Spleen (tissue), 11 donors: Measurements from ENCODE around the gene MEX3D. TPM values are rescaled to one million over a fixed set of nuclear protein-coding genes. Genes with fewer than 3 reads are reported as not detected.

Experiments
- DNase-seq: peaks from one replicate; pipeline ENCODE4 v3.0.0-alpha.2; 2020
- H3K27ac ChIP-seq, 8 donors: fragments of 200-600 bp; sonication (generic) in 7 of 8; 1 replicate in 4 of 8; 2 replicates in 4 of 8; pipeline versions ENCODE4 v1.5.0 to v1.8.0; 2016 to 2021; ENCODE audit warnings: inconsistent platforms in 4 of 8, mild to moderate bottlenecking in 4 of 8, moderate library complexity in 1 of 8
- H3K27me3 ChIP-seq, 7 donors: fragments of 200-600 bp; sonication (generic) in 6 of 7; replicated peaks in 1 of 7; 1 replicate in 4 of 7; 2 replicates in 3 of 7; pipeline versions ENCODE4 v1.5.0 to v1.8.0; 2016 to 2021; ENCODE audit warnings: inconsistent platforms in 3 of 7, mild to moderate bottlenecking in 1 of 7
- H3K36me3 ChIP-seq, 6 donors: fragments of 200-600 bp; sonication (generic) in 5 of 6; 1 replicate in 4 of 6; 2 replicates in 2 of 6; pipeline versions ENCODE4 v1.5.0 to v1.8.0; 2016 to 2021; ENCODE audit warnings: inconsistent platforms in 2 of 6
- H3K4me1 ChIP-seq, 6 donors: fragments of 200-600 bp; sonication (generic) in 5 of 6; 1 replicate in 3 of 6; 2 replicates in 3 of 6; pipeline versions ENCODE4 v1.5.0 to v1.8.0; 2016 to 2021; ENCODE audit warnings: inconsistent platforms in 3 of 6
- H3K4me3 ChIP-seq, 8 donors: fragments of 200-600 bp; sonication (generic) in 7 of 8; 1 replicate in 4 of 8; 2 replicates in 4 of 8; pipeline versions ENCODE4 v1.5.0 to v1.8.0; 2016 to 2021; ENCODE audit warnings: inconsistent platforms in 4 of 8, mild to moderate bottlenecking in 4 of 8, moderate library complexity in 2 of 8
- H3K9me3 ChIP-seq, 8 donors: fragments of 200-600 bp; sonication (generic) in 7 of 8; 1 replicate in 4 of 8; 2 replicates in 4 of 8; pipeline versions ENCODE4 v1.5.0 to v1.8.0; 2016 to 2021; ENCODE audit warnings: inconsistent platforms in 4 of 8
- CTCF ChIP-seq, 11 experiments: fragments of 200-600 bp in 7 of 11; fragments of 450-650 bp in 4 of 11; sonication (generic) in 4 of 11; IDR thresholded peaks in 8 of 11; conservative IDR thresholded peaks in 3 of 11; 1 replicate in 7 of 11; 2 replicates in 4 of 11; pipeline versions ENCODE4 v1.4.0 to v1.8.0; 2016 to 2021; ENCODE audit warnings: antibody characterized with exemption in 11 of 11, inconsistent platforms in 4 of 11, mild to moderate bottlenecking in 1 of 11
- POLR2A ChIP-seq, 3 donors: fragments of 450-650 bp; IDR thresholded peaks; one replicate each; pipeline ENCODE4 v1.5.1; 2017; ENCODE audit warnings: antibody characterized with exemption in 3 of 3, mild to moderate bottlenecking in 1 of 3
- POLR2AphosphoS5 ChIP-seq, 3 donors: sonication (generic); formaldehyde crosslinking; IDR thresholded peaks; one replicate each; pipeline ENCODE4 v1.5.1; 2017; ENCODE audit warnings: antibody characterized with exemption in 3 of 3
- WGBS, 5 donors: extraction: QIAGEN DNeasy Blood & Tissue Kit in 3 of 5; methylation state at CpG; one replicate each; pipeline versions ENCODE4 v1.1.5 to v1.1.7; 2013 to 2018; 5-methylcytosine and 5-hydroxymethylcytosine counted together
- intact Hi-C: fragments of 100-400 bp; cut with DNase I; formaldehyde crosslinking; loops from one replicate; pipeline ENCODE4 v1.15.0; 2023; ENCODE audit warnings: low total_unique reads
- polyA plus RNA-seq, 3 donors: library from polyadenylated mRNA; stranded (reverse); fragments of 200-250 nt; gene quantifications; one replicate each; pipeline ENCODE4 v1.2.1, GENCODE V29; 2013
- total RNA-seq, 7 donors: library from RNA; depleted of rRNA in 3 of 7; stranded (reverse); fragments of >200 nt in 3 of 7; fragmentation: NEBNext Ultra II Directional in 4 of 7; extraction: Animal tissue kit (Norgen Biotek cat#: 25700) in 4 of 7; gene quantifications; one replicate each; pipeline versions ENCODE4 v1.1.0 to v1.2.1, GENCODE V29; 2016 to 2021
- donor health status: healthy with polysubstance abuse.
- donor health status: DM: no; HTN: no; CAD: no; lungs with moderate emphysema.
- donor health status: DM: no; HTN: no; CAD: no.
- donor health status: Bipolar disorder and iron deficiency.
- donor health status: healthy.
- donor health status: DM: no; HTN: no; CAD: no.
- donor health status: DM: yes; HTN: yes; CAD: no.

MEX3D gene
- total and polyA plus RNA-seq, 10 donors, result 0.87 to 11.7 (median 6.0) TPM

- WGBS, 5 donors, result 12 to 22% (median 19%) methylated on average over 24 to 49 of the region's 49 CpGs
- peaks cover 0 to 97% (median 68%) of the 10 kb centered on the region in 7 donors for H3K27me3 ChIP-seq
Observed at GRCh38 chr19:1524287-1524971, 43.7 kb downstream of the MEX3D start.

GRCh38 chr19:1523412-1524286, 44.5 kb downstream of the MEX3D start, which contains the start of gene PLK5:
Gene PLK5, plus strand, starts transcription at chr19:1524077. Its CDS starts 2,920 bp downstream, at chr19:1526997.
- intact Hi-C loops, result no loop called here
- Histone ChIP-seq H3K4me3 (peak within 1 kb of the TSS in 2 of 8 donors; percentile 6 to 48), H3K9me3 (no peaks in the 10 kb centered on the region), H3K27me3 (peaks cover 0 to 97% (median 65%) of the 10 kb centered on the region in 7 donors), H3K36me3 (no peaks in the 10 kb centered on the region), H3K4me1 (peaks cover 0 to 11% (median 3%) of the 10 kb centered on the region in 6 donors), H3K27ac (no peak within 1 kb of the TSS)
- 11 to 41% (median 13%) methylated on average over 19 to 92 of the region's 92 CpGs for WGBS, 5 donors
- no peak for TF ChIP-seq POLR2AphosphoS5 (IDR thresholded peaks at IDR 0.05)
- no peak for TF ChIP-seq POLR2A (IDR thresholded peaks at IDR 0.05)
- DNase-seq, result no peak

More at GRCh38 chr19:1524287-1524971, 43.7 kb downstream of the MEX3D start:
- no peak for DNase-seq
- intact Hi-C loops, result no loop called here
- Histone ChIP-seq H3K9me3 (no peaks in the 10 kb centered on the region), H3K27ac (no peak overlapping the region), H3K4me1 (peaks cover 0 to 11% (median 3%) of the 10 kb centered on the region in 6 donors), H3K36me3 (no peaks in the 10 kb centered on the region), H3K4me3 (peak overlapping the region in 2 of 8 donors; percentile 6 to 48)
- TF ChIP-seq CTCF (IDR thresholded peaks at IDR 0.05 in 8 of 11, conservative IDR thresholded peaks at IDR 0.05 in 3 of 11) (no peak), POLR2AphosphoS5 (IDR thresholded peaks at IDR 0.05) (no peak), POLR2A (IDR thresholded peaks at IDR 0.05) (no peak)

- Histone ChIP-seq H3K4me3 (no peak overlapping the region), H3K27me3 (peaks cover 0 to 98% (median 64%) of the 10 kb centered on the region in 7 donors), H3K9me3 (no peaks in the 10 kb centered on the region), H3K36me3 (no peaks in the 10 kb centered on the region), H3K27ac (no peak overlapping the region), H3K4me1 (peaks cover 0 to 11% (median 3%) of the 10 kb centered on the region in 6 donors)
- no peak for DNase-seq
- TF ChIP-seq POLR2AphosphoS5 (IDR thresholded peaks at IDR 0.05), result no peak
- TF ChIP-seq CTCF (IDR thresholded peaks at IDR 0.05 in 8 of 11, conservative IDR thresholded peaks at IDR 0.05 in 3 of 11), result no peak
- no peak for TF ChIP-seq POLR2A (IDR thresholded peaks at IDR 0.05)
- WGBS, 5 donors, result 71 to 74% (median 72%) methylated on average over 12 to 18 of the region's 18 CpGs
- intact Hi-C loops, result no loop called here
Observed at GRCh38 chr19:1522838-1523237, 45.3 kb downstream of the MEX3D start.

DNA sequence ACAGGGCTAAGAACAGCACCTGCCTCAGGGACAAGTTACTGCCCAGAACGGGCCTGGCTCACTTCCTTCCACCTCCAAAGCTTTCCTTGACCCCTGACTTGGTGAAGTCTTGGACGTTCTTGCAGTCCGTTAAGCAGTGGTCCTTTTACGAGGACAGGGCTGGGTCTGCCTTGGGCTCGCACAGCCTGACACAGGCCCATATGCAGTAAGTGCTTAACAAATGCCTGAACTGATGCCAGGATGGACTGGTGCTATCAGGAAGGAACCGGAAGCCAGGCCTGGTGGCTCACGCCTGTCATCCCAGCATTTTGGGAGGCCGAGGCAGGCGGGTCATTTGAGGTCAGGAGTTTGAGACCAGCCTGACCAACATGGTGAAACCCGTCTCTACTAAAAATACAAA, 46.1 kb downstream of the MEX3D start:
- TF ChIP-seq POLR2A (IDR thresholded peaks at IDR 0.05) (no peak), POLR2AphosphoS5 (IDR thresholded peaks at IDR 0.05) (no peak), CTCF (IDR thresholded peaks at IDR 0.05 in 8 of 11, conservative IDR thresholded peaks at IDR 0.05 in 3 of 11) (no peak)
- WGBS, 5 donors, result 50 to 72% (median 68%) methylated on average over 10 of the region's 10 CpGs
- H3K27ac ChIP-seq, result no peak overlapping the region
- no peak overlapping the region for H3K4me3 ChIP-seq
- no peaks in the 10 kb centered on the region for H3K9me3 ChIP-seq
- DNase-seq, result no peak
- peaks cover 0 to 11% (median 3%) of the 10 kb centered on the region in 6 donors for H3K4me1 ChIP-seq
- H3K36me3 ChIP-seq, result no peaks in the 10 kb centered on the region
- intact Hi-C loops, result no loop called here
- H3K27me3 ChIP-seq, result peaks cover 0 to 98% (median 59%) of the 10 kb centered on the region in 7 donors
